Hepatic stellate cell (primary cell): Measurements from ENCODE around the gene THADA.
A peak's percentile ranks its signal among the peaks of the same experiment; 100 is the strongest.
"Not testable (repeated sequence)": the region's sequence is repeated elsewhere in the genome, so short reads cannot be mapped to it uniquely, and the experiment has no call there.

Experiments
- DNase-seq: peaks from one replicate; pipeline ENCODE4 v3.0.0; 2011; ENCODE audit warnings: low spot score

THADA gene

GRCh38 chr2:43412114-43412753 is 183.6 kb downstream of the THADA start:
- no peak for DNase-seq

DNA sequence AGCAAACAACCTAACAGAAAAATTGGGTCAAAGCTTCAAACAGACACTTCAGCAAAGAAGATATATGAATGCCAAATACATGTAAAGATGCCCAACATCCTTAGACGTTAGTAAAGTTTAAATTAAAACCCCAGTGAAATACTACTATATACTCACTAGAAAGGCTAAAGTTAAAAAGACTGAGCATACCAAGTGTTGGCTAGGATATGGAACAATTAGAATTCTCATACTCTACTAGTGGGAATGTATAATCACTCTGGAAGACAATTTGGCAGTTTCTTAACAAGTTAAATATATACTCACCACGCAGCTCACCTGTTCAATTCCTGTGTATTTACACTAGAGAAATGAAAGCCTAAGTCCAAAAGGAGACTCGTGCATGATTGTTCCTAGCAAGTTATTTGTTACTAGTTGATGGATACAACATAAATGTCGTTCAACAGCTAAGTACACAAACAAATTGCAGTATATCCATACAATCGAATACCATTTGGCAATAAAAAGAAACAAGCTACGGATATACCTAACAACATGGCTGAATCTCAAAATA is 185.7 kb downstream of the THADA start:
- no peak for DNase-seq

DNA sequence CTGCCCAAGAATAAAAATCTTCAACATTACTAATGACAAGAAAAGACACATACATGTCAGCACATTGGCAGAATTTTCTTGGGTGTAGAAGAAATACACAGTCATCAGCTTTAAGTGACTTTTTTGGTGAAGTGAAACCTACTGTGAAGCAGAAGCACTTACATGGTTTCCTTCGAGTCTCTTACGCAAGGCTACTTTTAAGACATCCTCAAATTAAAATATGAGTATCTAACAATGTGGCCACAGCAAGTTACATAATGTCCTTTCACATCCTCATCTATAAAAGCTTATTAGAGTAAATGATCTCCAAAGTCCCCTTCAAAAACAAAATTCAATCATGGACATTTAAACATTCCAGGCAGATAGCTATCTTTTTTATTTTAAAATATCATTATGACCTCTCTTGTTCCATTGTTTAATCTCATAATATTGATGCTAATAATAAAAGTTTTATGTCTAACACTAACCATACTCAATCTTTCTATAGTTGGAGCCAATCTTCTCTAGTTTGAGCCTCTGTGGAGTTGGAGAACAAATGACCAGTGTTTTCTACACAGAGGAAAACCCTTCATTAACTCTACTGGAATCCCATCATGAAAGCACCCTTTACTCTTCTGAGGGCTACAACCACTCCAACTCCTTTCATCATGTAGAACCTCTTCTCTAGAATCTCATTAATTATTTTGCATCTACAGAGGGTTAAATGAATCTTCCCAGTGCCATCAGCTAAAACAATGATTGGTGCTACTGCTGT is 187.3 kb downstream of the THADA start:
- DNase-seq = no peak

GRCh38 chr2:43407935-43408334 is 187.9 kb downstream of the THADA start:
- no peak for DNase-seq

DNA sequence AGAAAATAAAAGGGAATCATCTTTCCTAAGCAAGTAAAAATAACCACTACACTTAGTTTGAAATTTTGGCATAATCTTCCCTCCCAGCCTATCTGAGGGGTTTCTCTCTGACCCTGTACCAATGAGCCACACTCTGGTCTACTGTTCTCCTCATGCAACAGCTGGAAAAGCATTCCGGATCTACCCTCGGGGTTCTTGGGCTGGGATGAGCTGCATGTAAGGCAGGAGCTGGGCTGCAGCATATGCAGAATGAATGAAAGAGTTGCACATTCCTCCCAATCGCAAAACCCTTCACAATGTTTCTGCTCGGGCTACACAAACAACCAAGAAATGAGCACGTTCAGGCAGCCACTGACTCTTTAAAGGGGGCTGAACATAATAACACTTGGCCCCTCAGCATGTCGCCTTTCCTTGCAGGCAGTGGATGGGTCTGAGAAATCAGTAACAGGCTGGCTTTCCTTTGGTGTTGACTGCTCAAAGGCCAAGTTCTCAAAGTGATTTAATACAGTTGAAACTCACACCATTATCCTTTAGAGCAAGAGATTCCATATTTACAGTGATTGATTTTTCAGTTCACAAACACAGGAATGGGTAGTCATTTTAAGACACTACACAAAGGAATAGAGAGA is 189.1 kb downstream of the THADA start:
- no peak for DNase-seq

DNA sequence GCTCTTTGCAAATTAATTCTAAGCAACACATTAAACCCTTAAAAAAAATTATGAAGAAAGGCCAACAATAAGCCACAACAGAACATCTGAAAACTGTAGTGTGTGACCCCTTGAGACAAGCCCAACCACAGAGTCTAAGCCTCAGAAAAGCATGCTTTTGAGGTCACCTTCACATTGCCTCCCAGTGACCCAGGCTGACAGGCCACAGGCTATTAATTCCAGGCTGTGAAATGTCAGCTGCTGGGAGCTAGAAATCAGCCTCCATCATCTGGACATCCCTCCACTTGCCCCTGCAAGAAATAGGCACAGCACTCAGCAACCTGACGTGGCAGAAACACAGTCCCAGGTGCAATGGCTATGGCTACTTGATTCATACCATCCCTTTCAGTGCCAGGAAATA is 190.0 kb downstream of the THADA start:
- no peak for DNase-seq

DNA sequence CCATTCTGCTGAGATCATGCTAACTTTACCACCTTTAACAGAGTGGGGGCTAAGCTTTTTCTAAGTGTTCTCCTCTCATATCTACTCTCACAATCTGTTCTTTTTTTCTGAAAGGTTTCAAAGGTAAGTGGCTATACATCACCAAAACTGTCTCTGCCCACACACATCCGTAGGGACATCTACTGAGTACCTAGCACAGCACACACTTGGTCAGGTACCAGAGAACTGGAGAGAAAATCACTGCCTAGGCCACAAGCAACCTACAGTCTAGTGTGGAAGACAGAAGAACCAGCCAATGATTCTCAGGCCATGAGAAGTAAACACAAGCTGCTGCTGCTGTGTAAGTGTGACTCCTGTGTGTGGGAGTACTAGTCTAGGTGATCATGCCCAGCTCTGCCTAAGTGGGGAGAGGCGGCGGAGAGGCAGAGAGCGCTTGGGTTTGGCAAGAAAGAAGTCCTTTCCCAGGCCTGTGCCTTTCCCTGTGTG is 193.3 kb downstream of the THADA start:
- DNase-seq = no peak

DNA sequence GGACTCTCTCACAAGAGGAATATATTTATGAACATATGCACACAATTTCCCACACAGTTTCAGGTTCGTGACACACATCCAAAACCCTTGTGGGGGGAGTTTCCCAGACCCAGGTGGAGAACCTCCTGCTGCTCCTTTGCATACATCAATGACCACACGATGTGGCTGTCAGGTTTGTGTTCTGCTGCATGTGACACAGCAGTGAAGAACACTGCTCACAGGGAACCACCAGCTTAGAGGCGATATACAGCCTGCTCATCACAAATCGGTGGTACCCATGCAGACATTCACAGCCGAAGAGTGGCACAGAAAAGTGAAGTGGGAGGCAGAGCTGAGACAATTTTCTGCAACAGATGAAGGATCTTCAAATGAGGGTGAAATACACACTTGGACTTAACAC is 193.8 kb downstream of the THADA start:
- no peak for DNase-seq

DNA sequence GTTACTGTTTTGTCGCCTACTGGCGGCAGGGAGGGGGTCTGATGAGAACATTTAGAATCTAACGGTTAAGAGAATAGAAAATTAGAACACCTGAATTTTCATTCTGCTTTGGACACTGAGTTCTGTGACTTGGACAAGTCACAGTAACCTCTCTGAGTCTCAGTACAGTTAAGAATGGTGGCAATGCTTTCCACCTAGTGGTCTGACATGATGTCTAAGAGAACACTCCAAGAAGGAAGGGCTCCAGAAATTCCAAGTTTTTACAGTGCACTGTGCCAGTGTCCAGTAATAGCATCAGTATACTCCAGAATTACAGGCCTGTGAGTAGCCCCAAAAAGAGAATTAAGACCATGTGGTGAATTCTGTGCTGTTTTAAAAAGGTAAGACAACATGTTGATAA is 195.3 kb downstream of the THADA start:
- DNase-seq = no peak

DNA sequence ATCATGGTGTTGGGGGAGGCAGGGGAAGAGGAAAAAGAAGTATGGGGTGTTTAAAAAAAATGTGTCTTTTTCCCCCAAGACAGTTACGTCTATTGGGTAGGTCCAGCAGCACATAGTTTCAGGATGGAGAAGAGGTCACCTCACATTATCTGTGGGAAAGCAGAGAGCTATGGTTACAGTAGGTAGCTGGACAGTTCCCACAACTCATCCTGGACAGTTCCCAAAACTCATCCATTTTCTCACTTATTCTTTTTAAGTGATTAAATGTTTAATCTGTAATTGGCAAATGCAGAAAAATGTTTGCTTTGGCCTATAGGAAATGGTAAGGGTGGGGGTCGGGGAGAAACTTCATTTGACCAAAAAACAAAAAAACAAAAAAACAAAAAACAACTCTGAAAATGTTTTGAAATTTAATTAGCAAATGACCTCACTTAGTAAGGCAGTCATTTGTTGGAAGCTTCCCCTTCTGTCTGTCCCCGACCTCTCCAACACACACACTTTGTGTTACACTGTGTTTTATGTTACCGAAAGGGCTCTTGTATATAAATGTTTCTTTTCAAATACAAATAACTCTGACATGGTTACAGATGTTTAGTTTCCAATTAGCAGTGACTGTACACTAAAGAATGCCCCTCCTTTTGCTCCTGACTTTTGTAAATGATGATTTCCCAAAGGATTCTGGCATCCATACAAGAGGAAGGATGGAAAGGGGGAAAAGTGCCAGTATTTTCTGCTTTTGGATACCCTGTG is 196.1 kb downstream of the THADA start:
- DNase-seq = peak; percentile 26

DNA sequence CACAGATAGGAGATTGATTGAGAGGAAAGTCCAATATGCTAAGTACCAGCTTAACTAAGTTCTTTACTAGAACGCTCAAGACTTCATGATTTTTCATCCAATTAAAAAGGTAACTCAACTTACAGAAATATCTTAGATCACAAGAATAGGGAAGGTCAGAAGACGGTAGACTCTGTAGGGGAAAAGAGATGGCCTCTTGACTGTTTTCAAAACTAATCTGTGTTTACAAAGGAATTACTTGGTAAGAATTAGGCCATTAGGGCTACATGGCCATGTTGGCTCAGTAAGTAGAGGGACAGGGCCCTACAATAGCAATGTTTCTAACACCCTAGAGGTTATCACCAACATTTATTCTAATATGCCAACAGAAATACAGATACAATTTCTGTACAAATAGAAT is 196.7 kb downstream of the THADA start:
- DNase-seq = no peak

GRCh38 chr2:43397821-43398220 is 198.0 kb downstream of the THADA start:
- no peak for DNase-seq

GRCh38 chr2:43397411-43397810 is 198.4 kb downstream of the THADA start:
- no peak for DNase-seq

- not testable (repeated sequence) for DNase-seq
Measured at GRCh38 chr2:43396344-43396743, 199.5 kb downstream of the THADA start.

DNA sequence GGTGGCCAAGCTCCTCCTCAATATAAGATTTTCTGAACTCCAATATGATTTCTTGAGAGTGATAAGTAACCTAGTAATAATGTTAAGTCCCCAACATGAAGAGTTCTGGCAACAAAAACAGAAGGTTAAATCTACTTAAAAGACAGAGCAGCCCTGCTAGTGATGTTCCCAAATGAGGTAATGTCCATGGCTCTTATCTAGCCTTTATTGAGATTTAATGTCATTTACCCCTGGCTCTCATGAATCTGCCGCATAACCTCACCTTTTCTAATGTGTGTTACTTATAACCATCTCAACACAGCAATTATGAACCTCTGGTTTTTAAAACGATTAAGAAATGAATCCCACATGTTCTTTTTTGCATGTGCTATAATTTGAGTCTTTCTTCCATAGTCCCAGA is 201.9 kb downstream of the THADA start:
- no peak for DNase-seq

DNA sequence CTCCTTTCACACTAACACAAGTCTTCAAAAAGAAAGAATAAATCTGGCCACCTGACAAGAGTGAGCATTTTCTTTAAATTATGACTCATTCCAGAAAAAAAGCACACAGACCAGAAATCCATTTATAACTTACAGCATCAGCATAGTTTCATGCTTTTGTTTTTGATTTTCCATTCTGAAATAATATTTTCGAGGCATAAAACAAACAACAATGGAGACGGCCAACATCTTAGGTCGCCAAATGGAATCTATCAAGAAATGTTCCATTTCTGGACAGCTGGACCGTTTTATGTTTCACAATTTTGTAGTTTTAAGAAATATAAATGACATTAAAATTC is 204.0 kb downstream of the THADA start:
- DNase-seq = peak; percentile 11

- DNase-seq = no peak
Measured at GRCh38 chr2:43391201-43391877, 204.5 kb downstream of the THADA start.

- no peak for DNase-seq
Measured at GRCh38 chr2:43389581-43390466, 206.0 kb downstream of the THADA start.

- DNase-seq = no peak
Measured at GRCh38 chr2:43388371-43388770, 207.5 kb downstream of the THADA start.
